Measurements from ENCODE around the gene MT1G.
"Not testable (repeated sequence)": the region's sequence is repeated elsewhere in the genome, so short reads cannot be mapped to it uniquely, and the experiment has no call there.

Gene MT1G

DNA sequence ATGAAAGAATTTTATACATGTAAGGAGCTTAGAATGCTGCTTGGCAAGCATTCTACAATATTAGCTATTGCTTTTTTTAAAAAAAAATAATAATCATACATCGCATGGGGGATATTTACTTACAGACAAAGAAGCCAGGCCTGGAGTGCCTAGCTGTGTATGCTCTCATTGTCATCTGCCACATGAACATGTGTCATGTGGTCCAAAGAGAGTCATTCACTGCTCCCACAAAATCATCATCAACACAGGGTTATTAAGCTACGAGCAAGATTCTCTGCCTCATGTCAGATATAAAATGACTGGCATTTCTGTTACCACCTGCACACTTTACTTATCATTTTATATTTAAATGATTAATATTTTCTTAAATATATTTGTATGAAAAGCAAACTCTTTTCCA, 44.2 kb downstream of the MT1G start:
- H3K4me3 ChIP-seq (replicated peaks; ENCODE audit: low read depth, low read length) = no peak overlapping the region
- TF ChIP-seq, protein P1, sequence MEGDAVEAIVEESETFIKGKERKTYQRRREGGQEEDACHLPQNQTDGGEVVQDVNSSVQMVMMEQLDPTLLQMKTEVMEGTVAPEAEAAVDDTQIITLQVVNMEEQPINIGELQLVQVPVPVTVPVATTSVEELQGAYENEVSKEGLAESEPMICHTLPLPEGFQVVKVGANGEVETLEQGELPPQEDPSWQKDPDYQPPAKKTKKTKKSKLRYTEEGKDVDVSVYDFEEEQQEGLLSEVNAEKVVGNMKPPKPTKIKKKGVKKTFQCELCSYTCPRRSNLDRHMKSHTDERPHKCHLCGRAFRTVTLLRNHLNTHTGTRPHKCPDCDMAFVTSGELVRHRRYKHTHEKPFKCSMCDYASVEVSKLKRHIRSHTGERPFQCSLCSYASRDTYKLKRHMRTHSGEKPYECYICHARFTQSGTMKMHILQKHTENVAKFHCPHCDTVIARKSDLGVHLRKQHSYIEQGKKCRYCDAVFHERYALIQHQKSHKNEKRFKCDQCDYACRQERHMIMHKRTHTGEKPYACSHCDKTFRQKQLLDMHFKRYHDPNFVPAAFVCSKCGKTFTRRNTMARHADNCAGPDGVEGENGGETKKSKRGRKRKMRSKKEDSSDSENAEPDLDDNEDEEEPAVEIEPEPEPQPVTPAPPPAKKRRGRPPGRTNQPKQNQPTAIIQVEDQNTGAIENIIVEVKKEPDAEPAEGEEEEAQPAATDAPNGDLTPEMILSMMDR (IDR thresholded peaks at IDR 0.05; ENCODE audit: low read depth, low read length, missing control alignments) = no peak
- no peak for DNase-seq (ENCODE audit: extremely low read depth, low read depth)

DNA sequence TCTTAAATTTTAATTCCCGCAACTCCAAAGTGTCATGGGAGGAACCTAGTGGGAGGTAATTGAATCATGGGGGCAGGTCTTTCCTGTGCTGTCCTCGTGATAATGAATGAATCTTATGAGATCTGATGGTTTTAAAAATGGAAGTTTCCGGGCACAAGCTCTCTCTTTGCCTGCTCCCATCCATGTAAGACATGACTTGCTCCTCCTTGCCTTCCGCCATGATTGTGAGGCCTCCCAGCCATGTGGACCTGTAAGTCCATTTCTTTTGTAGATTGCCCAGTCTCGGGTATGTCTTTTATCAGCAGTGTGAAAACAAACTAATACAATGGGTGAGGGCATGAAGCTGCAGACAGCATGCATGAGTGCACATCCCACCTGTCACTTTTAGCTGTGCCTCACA, 44.7 kb downstream of the MT1G start:
- H3K4me3 ChIP-seq (replicated peaks; ENCODE audit: low read depth, low read length); DNase-seq (ENCODE audit: extremely low read depth, low read depth): not testable (repeated sequence)

DNA sequence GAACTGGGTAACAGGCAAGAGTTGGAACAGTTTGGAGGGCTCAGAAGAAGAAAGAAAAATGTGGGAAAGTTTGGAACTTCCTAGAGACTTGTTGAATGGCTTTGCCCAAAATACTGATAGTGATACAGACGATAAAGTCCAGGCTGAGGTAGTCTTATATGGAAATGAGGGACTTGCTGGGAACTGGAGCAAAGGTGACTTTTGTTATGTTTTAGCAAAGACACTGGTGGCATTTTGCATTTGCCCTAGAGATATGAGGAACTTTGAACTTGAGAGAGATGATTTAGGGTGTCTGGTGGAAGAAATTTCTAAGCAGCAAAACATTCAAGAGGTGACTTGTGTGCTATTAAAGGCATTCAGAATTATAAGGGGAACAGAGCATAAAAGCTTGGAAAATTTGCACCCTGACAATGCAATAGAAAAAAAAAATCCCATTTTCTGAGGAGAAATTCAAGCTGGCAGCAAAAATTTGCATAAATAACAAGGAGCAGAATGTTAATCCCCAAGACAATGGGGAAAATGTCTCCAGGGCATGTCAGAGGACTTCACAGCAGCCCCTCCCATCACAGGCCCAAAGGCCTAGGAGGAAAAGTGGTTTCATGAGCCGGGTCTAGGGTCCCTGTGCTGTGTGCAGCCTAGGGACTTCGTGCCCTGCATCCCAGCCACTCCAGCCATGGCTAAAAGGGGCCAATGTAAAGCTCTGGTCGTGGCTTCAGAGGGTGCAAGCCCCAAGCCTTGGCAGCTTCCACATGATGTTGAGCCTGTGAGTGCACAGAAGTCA, 46.0 kb downstream of the MT1G start:
- not testable (repeated sequence) for H3K4me3 ChIP-seq (replicated peaks; ENCODE audit: low read depth, low read length); DNase-seq (ENCODE audit: extremely low read depth, low read depth)

DNA sequence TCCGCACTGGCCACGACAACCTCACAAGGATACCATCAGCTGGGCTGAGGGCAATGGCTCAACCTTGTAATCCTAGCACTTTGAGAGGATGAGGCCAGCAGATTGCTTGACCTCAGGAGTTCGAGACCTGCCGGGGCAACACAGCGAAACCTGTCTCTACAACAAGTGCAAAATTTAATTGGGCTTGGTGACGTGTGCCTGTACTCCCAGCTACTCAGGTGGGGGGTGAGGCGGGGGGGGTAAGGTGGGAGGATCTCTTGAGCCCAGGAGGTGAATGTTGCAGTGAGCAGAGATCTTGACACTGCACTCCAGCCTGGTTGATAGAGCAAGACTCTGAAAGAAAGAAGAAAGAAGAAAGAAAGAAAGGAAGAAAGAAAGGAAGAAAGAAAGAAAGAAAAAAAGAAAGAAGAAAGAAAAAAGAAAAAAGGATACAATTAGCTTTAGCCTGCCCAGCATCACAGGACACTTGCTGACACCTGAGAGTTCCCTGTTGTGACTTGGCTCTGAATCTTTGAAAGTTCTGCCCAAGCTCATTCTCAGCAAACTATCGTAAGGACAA, 47.4 kb downstream of the MT1G start:
- no peak for DNase-seq (ENCODE audit: extremely low read depth, low read depth)
- no peak overlapping the region for H3K4me3 ChIP-seq (replicated peaks; ENCODE audit: low read depth, low read length)
- TF ChIP-seq, protein P1 (IDR thresholded peaks at IDR 0.05; ENCODE audit: low read depth, low read length, missing control alignments) = no peak

DNA sequence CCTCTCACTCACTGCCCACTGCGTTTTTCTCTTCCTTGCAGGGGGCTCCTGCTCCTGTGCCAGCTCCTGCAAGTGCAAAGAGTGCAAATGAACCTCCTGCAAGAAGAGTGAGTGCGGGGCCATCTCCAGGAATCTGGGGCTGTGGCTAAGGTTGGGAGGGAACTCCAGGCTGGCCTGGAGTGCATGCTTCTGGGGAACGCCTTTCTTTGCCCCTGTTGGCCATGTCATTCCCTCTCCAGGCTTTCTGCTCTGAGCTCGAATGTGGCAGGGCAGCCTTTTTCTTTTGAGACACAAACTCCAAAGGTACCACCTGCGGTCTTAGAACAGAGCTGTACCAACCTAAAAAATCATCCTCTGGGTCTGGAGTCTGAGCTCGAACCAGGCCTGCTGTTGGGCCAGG, 49.7 kb downstream of the MT1G start:
- TF ChIP-seq, protein P1 (IDR thresholded peaks at IDR 0.05; ENCODE audit: low read depth, low read length, missing control alignments) = no peak
- DNase-seq (ENCODE audit: extremely low read depth, low read depth) = no peak
- peak overlapping the region; percentile 45 for H3K4me3 ChIP-seq (replicated peaks; ENCODE audit: low read depth, low read length)

DNA sequence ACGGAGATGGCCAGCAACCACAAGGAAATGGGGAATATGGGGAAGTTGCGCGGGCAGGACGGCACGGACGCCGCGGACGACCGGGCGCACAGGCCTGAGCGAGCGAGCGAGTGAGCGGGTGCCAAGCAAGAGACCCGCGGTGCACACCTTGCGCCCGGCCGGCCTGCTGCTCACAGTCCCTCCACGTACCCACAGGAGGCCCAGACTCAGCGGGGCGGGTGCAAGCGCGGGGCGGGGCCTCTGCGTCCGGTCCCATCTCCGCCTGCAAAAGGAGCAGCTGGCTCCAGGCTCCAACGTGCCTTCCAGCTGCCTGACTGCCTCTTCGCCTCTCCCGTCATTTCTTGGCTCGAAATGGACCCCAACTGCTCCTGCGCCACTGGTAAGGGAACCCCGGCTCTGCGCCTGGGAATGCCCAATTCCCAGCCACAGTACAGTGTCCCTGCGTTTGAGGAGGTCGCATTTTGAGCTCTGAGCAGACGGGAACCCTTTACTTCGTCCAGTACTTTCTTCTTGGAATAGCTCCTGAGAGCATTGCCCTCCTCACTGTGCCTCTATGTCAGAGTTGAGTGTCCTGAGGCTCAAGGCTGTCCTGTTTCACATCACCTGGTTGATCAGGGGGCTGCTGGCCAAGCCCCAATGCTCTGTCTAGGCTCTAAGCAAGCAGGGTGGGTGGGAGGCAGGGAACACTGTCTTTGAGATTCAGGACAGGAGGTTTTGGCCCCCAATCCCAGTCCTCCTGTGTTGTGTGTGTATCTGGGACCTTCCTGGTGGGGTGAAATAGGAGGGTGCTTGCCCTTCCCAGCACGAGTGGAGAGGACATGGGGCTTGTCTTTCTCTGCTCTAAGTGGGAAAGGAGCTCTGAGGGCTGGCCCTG, 50.4 kb downstream of the MT1G start:
- TF ChIP-seq, protein P1 (IDR thresholded peaks at IDR 0.05; ENCODE audit: low read depth, low read length, missing control alignments) = no peak
- DNase-seq (ENCODE audit: extremely low read depth, low read depth) = no peak
- peak overlapping the region; percentile 45 for H3K4me3 ChIP-seq (replicated peaks; ENCODE audit: low read depth, low read length)
